Measurements from ENCODE around the gene VAPA.

VAPA gene

GRCh38 chr18:9913526-9914333, at the start of gene VAPA:
Gene VAPA (plus strand): TSS chr18:9914016. CDS start chr18:9914257, 241 bp downstream.
- in situ Hi-C loops (cut with MboI; ENCODE audit: low sequenced_read_pairs): no loop called here

- in situ Hi-C loops (cut with MboI; ENCODE audit: low sequenced_read_pairs): no loop called here
Measured at GRCh38 chr18:9865764-9866490, 47.9 kb upstream of the VAPA start.

- in situ Hi-C loops (cut with MboI; ENCODE audit: low sequenced_read_pairs): no loop called here
Measured at GRCh38 chr18:9866627-9867026, 47.2 kb upstream of the VAPA start.

GRCh38 chr18:9867071-9867594, 46.7 kb upstream of the VAPA start:
- in situ Hi-C loops (cut with MboI; ENCODE audit: low sequenced_read_pairs): no loop called here

- in situ Hi-C loops (cut with MboI; ENCODE audit: low sequenced_read_pairs): no loop called here
Measured at GRCh38 chr18:9868857-9869714, 44.7 kb upstream of the VAPA start.

GRCh38 chr18:9869715-9870430, 43.9 kb upstream of the VAPA start:
- in situ Hi-C loops (cut with MboI; ENCODE audit: low sequenced_read_pairs): no loop called here

- in situ Hi-C loops (cut with MboI; ENCODE audit: low sequenced_read_pairs): no loop called here
Measured at GRCh38 chr18:9870431-9871008, 43.3 kb upstream of the VAPA start.

GRCh38 chr18:9871244-9871746, 42.5 kb upstream of the VAPA start:
- in situ Hi-C loops (cut with MboI; ENCODE audit: low sequenced_read_pairs): no loop called here

- in situ Hi-C loops (cut with MboI; ENCODE audit: low sequenced_read_pairs): no loop called here
Measured at GRCh38 chr18:9872823-9873222, 41.0 kb upstream of the VAPA start.

GRCh38 chr18:9874728-9875127, 39.1 kb upstream of the VAPA start:
- in situ Hi-C loops (cut with MboI; ENCODE audit: low sequenced_read_pairs): no loop called here

- in situ Hi-C loops (cut with MboI; ENCODE audit: low sequenced_read_pairs): no loop called here
Measured at GRCh38 chr18:9876212-9876866, 37.5 kb upstream of the VAPA start.

- in situ Hi-C loops (cut with MboI; ENCODE audit: low sequenced_read_pairs): no loop called here
Measured at GRCh38 chr18:9876867-9877654, 36.8 kb upstream of the VAPA start.

GRCh38 chr18:9877655-9878014, 36.2 kb upstream of the VAPA start:
- in situ Hi-C loops (cut with MboI; ENCODE audit: low sequenced_read_pairs): no loop called here

- in situ Hi-C loops (cut with MboI; ENCODE audit: low sequenced_read_pairs): no loop called here
Measured at GRCh38 chr18:9878095-9878494, 35.7 kb upstream of the VAPA start.

- in situ Hi-C loops (cut with MboI; ENCODE audit: low sequenced_read_pairs): no loop called here
Measured at GRCh38 chr18:9878783-9879242, 35.0 kb upstream of the VAPA start.

GRCh38 chr18:9884090-9884489, 29.7 kb upstream of the VAPA start:
- in situ Hi-C loops (cut with MboI; ENCODE audit: low sequenced_read_pairs): no loop called here

GRCh38 chr18:9884532-9885140, 29.2 kb upstream of the VAPA start:
- in situ Hi-C loops (cut with MboI; ENCODE audit: low sequenced_read_pairs): no loop called here
